ENCODE results near the gene AGER.
"Not testable (repeated sequence)": the region's sequence is repeated elsewhere in the genome, so short reads cannot be mapped to it uniquely, and the experiment has no call there.

Gene AGER

DNA sequence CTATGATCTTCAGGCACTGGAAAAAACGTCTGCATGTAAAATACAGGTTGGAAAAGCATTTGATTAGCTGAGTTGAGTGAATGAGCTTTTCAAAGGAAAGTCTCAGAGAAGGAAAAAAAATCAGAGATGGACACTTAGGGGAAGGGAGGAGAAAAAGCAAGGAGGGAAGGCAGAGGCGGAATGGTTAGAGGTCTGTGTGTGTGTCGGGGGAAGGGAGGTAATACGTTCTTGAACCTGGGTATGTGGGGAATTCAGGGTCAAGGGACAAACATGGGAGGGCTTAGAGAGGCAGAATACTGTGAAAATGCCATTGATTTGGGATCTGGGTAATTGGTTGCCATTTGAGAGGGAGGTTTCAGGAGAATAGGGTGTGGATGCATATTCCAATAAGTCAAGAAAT is 37.4 kb downstream of the AGER start:
- DNase-seq = no peak

DNA sequence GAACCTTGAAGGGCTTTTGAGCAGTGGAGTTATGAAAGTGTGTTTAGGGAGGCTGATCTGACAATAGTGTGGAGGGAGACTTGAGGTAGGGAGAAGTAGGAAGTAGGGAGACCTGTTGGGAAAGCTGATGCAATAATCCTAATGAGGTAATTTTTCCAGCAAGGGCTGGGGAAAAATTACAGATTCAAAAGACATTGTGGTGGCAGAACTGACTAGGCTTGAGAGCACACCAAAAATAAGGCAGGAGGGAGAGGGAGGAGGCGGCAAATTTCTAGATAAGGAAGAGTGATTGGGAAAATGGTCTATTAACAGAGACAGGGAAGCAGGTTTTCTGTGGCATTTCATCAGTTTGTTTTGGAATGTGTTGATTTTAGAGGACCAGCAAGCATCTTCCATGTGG is 37.8 kb downstream of the AGER start:
- DNase-seq = no peak

DNA sequence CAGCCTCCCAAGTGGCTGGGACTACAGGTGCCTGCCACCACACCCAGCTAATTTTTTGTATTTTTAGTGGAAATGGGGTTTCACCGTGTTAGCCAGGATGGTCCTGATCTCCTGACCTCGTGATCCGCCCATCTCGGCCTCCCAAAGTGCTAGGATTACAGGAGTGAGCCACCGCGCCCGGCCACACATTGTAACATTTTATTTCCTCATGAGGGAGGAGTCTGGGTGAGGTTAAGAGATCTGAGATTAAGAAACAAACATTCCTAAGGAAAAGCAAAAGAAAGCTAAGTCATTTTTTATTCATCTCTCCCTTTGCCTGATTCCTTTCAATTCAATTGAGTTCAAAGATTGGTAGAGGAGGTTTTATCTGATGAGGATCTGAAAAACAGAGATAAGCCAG is 39.8 kb downstream of the AGER start:
- not testable (repeated sequence) for DNase-seq

DNA sequence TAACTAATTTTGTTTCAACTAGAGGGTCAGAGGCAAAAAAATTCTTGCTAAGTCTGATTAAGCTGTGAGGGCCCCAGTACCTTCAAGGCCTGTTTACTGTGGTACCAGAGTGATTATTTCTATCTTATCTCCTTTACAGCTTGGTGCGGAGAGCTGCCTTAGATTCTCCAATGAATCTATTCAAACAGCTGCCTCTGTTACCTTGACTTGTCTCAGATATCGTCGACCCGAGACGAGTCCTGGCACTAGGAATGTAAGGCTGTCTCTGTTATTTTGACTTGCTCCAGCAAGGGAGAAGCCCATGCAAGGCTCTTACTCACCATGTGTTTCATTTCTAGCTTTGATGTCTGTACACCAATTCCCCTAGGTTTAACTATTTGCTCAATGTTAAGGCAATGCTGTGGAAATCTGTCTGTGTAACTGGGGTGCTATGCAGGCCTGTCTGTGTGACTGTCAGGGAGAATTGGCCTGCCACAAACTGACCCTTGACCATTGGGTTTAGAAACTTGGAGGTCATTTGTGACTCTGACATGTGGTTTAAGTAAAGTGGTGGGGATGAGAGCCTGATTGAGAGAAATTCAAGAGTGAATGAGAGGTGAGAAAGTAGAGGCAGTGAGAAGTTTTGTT is 43.5 kb downstream of the AGER start:
- DNase-seq = no peak

DNA sequence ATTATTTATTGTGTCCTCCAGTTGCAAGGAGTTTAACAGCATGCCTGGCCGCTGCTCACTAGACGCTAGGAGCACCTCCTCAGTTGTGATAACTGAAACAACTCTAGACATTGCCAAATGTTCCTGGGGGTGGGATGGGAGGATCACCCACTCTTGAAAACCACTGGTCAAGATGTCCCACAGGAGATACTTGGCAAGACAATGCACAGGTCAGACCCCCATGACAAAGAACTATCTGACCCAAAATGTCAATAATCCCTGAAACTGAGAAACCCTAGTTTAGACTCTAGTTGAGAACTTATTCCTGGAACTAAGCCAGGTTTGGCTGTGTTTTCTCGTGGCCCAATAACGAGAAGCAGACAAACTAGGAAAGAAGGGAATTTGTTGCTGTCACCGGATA is 44.5 kb downstream of the AGER start:
- no peak for DNase-seq

DNA sequence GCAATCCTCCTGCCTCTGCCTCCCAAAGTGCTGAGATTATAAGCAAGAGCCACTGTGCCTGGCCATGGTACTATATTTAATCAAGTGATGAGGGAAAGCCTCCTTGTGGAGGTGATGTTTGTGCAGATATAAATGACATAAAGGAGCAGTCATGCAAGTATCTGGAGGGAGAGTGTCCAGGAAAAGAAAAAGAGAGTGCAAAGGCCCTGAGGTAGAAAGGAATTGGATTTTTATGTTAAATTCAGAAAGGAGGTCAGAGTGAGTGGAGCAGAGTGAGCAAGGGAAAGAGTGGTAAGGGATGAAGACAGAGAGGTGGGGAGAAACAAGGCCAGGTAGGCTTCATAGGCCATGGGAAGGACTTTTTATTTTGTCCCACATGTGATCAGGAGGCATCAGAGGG is 46.6 kb downstream of the AGER start:
- no peak for DNase-seq

DNA sequence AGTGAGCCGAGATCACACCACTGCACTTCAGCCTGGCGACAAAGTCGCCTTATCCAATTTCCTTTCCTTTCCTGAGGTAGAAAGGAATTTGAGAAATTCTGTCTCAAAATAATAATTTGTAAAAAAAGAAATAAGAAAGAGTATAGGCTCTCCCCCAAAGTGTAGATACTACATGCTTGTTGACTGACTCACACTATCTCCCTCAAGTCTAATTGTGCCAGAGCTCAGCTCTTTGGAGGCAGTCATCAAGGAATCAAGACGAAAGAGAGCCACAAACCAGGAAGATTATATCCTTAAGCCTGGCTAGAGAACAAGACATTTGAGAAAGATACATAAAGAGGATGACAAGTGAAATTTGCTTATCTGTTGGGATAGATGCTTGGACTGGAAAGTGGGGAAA is 50.3 kb downstream of the AGER start:
- DNase-seq = no peak

DNA sequence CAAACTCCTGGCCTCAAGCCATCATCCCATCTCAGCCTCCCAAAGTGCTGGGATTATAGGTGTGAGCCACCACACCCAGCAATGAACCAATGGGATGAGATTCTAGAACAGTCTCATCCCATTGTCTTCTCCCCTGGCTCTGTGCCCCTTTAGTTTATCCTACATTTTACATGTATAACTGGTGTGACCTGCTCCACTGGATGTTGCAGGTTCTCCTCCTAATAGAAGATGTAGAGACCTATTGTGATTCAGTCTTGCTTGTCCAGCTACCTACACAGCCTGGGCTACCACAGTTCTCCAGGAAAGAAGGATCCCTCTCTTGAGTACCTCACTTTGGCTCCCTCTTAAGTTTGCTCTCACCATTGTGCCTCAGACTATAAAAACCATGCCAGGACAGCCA is 51.9 kb downstream of the AGER start:
- no peak for DNase-seq

DNA sequence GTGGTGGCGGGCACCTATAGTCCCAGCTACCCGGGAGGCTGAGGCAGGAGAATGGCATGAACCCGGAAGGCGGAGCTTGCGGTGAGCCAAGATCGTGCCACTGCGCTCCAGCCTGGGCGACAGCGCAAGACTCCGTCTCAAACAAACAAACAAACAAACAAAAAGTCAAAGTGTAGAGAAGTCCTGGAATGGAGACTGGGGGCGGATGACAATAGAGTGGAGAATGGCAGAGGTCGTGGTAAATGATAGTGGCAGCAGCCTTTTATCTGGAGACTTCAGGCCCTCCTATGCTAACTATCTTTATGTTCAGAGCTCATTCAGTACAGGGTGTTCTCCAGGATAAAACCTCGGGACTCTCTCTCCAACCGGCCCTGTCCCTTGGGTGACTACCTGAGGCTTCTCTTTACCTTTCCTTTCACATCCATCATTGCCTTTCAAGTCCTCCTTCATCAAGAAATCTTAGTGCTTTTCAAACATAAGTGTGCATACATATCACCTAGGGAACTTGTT is 52.6 kb downstream of the AGER start:
- DNase-seq = no peak

Data from activated CD4-positive, alpha-beta T cell treated with anti-CD3 and anti-CD28 coated beads, Interleukin-10, Interleukin-2, amounts not matched to agents 100 ng/mL and 50 ng/mL, durations not matched to agents 16 hours and 8 hours (primary cell).